Activated B cell treated with CpG ODN at 0.5 μM for 24 hours (primary cell): Measurements from ENCODE around the gene CDK4. TPM values are rescaled to one million over a fixed set of nuclear protein-coding genes. Genes with fewer than 3 reads are reported as not detected.

Experiments
- ATAC-seq: fragments of 200-7000 bp; cut with Tn5 transposase; one replicate; pipeline ENCODE4 v1.10.0; 2021; ENCODE audit warnings: low read depth, mild to moderate bottlenecking, moderate library complexity
- CTCF ChIA-PET: fragments of 350-600 bp; sonication (Branson Sonifier 250); formaldehyde crosslinking; loops from one replicate; lab custom pipeline; 2021; ENCODE audit warnings: antibody characterized with exemption; lab: Charles Lee
- POLR2A ChIA-PET: fragments of 350-600 bp; sonication (Branson Sonifier 250); formaldehyde crosslinking; loops from one replicate; lab custom pipeline; 2021; ENCODE audit warnings: antibody characterized with exemption; lab: Charles Lee
- DNase-seq: peaks from one replicate; pipeline ENCODE4 v3.0.0; 2022
- H3K27ac Mint-ChIP-seq: one replicate; pipeline ENCODE4 v1.8.0; 2020; ENCODE audit warnings: mixed read lengths
- H3K27me3 Mint-ChIP-seq: one replicate; pipeline ENCODE4 v1.8.0; 2021; ENCODE audit warnings: mixed read lengths
- H3K36me3 Mint-ChIP-seq: one replicate; pipeline ENCODE4 v1.8.0; 2021; ENCODE audit warnings: low read depth, mixed read lengths
- H3K4me1 Mint-ChIP-seq: one replicate; pipeline ENCODE4 v1.8.0; 2021; ENCODE audit warnings: mixed read lengths
- H3K4me3 Mint-ChIP-seq: one replicate; pipeline ENCODE4 v1.8.0; 2020; ENCODE audit warnings: mild to moderate bottlenecking, mixed read lengths
- H3K9me3 Mint-ChIP-seq: one replicate; pipeline ENCODE4 v1.8.0; 2020; ENCODE audit warnings: mixed read lengths
- CTCF ChIP-seq: fragments of 200-600 bp; IDR thresholded peaks from one replicate; pipeline ENCODE4 v1.8.0; 2022; ENCODE audit warnings: antibody characterized with exemption, mild to moderate bottlenecking
- intact Hi-C: fragments of 100-400 bp; cut with micrococcal nuclease; formaldehyde crosslinking; loops from one replicate; pipeline ENCODE4 v1.15.1; 2024
- total RNA-seq: library from RNA; stranded (reverse); gene quantifications from 2 replicates; pipeline ENCODE4 v1.2.3, GENCODE V29; 2022

The CDK4 gene
- total RNA-seq, 1 donor from 2014 or later = 95.7 TPM

DNA sequence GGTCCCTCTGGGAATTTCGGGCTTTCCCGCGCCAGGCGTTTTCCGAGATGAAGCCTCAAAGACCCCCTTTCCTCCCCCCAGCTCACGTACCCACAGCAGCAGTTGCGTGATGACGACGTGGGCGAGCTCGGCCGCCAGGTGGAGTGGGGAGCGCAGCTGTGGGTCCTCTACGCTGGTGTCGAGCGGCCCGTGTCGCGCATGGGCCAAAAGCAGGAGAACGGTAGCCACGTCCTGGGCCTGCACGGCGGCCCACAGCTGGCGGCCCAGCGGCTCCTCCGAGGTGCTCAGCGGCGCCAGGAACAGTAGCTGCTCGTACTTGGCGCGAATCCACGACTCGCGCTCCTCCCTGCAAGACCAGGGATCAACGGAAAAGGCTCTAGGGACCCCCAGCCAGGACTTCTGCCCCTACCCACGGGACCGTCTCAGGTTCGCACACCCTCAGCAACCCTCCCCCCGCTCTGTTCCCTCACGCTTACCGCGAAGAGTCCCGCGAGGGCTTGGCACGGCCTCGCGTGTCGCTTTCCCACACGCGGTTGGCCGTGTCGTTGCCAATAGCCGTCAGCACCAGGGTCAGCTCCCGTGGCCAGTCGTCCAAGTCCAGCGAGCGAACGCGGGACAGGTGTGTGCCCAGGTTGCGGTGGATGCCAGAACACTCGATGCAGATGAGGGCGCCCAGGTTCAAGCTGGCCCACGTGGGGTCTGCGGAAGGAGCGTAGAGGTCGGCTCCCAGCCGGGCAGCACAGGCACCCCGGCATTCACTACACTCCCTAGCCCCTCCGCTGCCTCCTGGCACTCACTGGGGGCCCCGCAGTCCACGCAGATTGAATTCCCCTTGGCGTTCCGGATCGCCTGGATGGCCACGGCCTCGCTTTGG, 25.0 kb downstream of the CDK4 start:
- no peak overlapping the region for H3K27ac Mint-ChIP-seq
- no peak overlapping the region for H3K4me3 Mint-ChIP-seq
- CTCF ChIA-PET = no interaction called here
- H3K9me3 Mint-ChIP-seq = no peaks in the 10 kb centered on the region
- H3K36me3 Mint-ChIP-seq = peaks cover 54% of the 10 kb centered on the region
- ATAC-seq (no peak), DNase-seq (no peak)
- no peak for TF ChIP-seq CTCF
- intact Hi-C loops = no loop called here
- peaks cover 12% of the 10 kb centered on the region for H3K4me1 Mint-ChIP-seq
- H3K27me3 Mint-ChIP-seq = no peaks in the 10 kb centered on the region
- POLR2A ChIA-PET = no interaction called here

GRCh38 chr12:57726151-57726883, 25.8 kb downstream of the CDK4 start:
- Mint-ChIP-seq H3K9me3 (no peaks in the 10 kb centered on the region), H3K4me1 (peaks cover 12% of the 10 kb centered on the region), H3K27me3 (no peaks in the 10 kb centered on the region), H3K36me3 (peaks cover 54% of the 10 kb centered on the region), H3K27ac (no peak overlapping the region), H3K4me3 (peak overlapping the region; percentile 58)
- ChIA-PET POLR2A (no interaction called here), CTCF (no interaction called here)
- peak; percentile 41 for ATAC-seq
- no peak for TF ChIP-seq CTCF
- no peak for DNase-seq
- intact Hi-C loops = no loop called here

- ChIA-PET POLR2A (no interaction called here), CTCF (no interaction called here)
- no peak overlapping the region for H3K27ac Mint-ChIP-seq
- ATAC-seq = no peak
- no peak for TF ChIP-seq CTCF
- intact Hi-C loops = no loop called here
- H3K36me3 Mint-ChIP-seq = peaks cover 54% of the 10 kb centered on the region
- no peak for DNase-seq
- H3K4me3 Mint-ChIP-seq = no peak overlapping the region
- H3K9me3 Mint-ChIP-seq = no peaks in the 10 kb centered on the region
- peaks cover 12% of the 10 kb centered on the region for H3K4me1 Mint-ChIP-seq
- no peaks in the 10 kb centered on the region for H3K27me3 Mint-ChIP-seq
Measured at GRCh38 chr12:57725851-57726150, 26.3 kb downstream of the CDK4 start.

DNA sequence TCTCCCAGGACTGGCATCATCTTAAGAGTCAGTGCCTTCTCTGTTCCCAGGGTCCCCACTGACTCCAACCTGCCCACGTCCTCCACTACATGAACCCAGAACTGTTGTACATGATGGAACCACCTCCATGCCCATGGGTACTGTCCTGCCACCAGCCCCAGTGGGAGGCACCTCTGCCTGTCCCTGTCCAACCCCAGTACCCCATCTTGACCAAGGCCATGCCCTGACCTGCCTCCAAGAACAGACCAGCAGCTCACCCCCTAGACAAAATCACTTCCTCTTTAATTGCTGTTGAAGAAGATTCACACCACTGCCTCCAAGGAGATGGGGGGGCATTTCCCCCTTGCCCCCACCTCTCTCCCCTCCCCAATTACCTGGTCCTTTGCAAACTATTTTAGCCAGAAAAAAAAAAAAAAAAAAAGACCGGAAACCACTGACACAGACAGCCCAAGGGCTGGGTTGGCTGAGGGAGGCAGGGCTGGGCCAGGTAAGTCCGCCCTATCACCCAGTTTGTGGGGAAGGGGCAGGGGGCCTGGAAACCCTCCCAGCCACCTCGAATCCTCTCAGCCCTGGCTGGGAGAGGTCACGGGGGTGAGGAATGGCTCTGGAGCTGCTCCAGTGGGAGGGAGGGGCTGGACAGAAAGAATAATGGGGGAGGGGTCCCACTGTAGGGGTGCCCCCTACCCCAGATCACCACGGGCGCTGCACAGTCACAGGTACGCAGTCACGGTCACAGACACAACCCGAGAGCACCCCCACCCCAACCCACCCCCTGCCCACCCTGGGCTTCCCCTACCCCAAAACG, 27.0 kb downstream of the CDK4 start:
- Mint-ChIP-seq H3K27ac (peak overlapping the region; percentile 31), H3K27me3 (no peaks in the 10 kb centered on the region), H3K4me1 (peaks cover 12% of the 10 kb centered on the region), H3K36me3 (peaks cover 54% of the 10 kb centered on the region), H3K4me3 (no peak overlapping the region), H3K9me3 (no peaks in the 10 kb centered on the region)
- DNase-seq (no peak), ATAC-seq (peak; percentile 32)
- ChIA-PET CTCF (no interaction called here), POLR2A (interaction anchor here (0.7 to 1.3 kb wide), 3 partner anchors 20 to 171 kb away, joined by 3 to 7 read pairs (median 3); partner anchors contain the start of gene TSPAN31)
- intact Hi-C loops = no loop called here
- no peak for TF ChIP-seq CTCF
